ENCODE data around the gene ABRAXAS1. TPM values are rescaled to one million over a fixed set of nuclear protein-coding genes. Genes with fewer than 3 reads are reported as not detected.
"Not testable (repeated sequence)": the region's sequence is repeated elsewhere in the genome, so short reads cannot be mapped to it uniquely, and the experiment has no call there.

ABRAXAS1 gene
- total RNA-seq, 1 experiment from 2014 or later = 5.7 TPM

DNA sequence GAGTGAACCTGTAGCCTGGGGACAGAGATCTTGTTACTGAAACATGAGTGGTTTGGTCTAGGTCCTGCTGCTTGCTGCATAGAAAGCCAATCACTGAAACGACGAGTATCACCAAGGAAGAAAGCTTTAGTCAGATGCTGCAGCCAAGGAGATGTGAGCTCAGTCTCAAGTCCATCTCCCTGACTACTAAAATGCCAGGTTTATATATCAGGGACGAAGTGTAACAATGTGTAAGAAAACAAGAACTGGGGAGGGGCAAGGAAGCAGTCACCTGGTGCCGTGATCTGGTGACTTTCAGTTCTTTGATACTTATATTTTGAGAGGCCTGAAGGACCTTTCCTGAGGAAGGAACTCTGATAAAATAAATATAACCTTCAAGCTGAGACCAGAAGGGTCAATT lies 19.6 kb upstream of the ABRAXAS1 start:
- no peaks in the 10 kb centered on the region for H3K9me3 Mint-ChIP-seq (ENCODE audit: unreplicated experiment)
- POLR2A ChIA-PET = no interaction called here
- no peak overlapping the region for H3K4me3 Mint-ChIP-seq (ENCODE audit: unreplicated experiment)

DNA sequence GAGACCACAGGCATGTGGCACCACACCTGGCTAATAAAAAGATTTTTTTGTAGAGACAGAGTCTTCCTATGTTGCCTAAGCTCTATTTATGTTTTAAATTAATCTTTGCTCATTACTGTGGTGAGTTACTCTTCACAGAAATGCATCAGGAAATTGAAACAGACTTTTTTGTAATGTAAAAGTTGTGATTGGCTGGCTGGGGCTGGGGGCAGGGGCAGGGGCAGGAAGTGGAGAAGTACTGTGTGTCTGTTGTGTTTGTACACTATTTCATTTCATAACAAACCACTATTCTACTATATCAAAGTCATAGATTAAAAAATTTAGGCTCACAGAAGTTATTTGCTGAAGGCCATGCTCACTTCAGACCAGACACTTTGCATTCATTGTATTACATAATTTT lies 19.1 kb upstream of the ABRAXAS1 start:
- Mint-ChIP-seq H3K9me3 (ENCODE audit: unreplicated experiment) (no peaks in the 10 kb centered on the region), H3K4me1 (ENCODE audit: insufficient read depth, unreplicated experiment) (no peaks in the 10 kb centered on the region), H3K36me3 (ENCODE audit: insufficient read depth, unreplicated experiment) (no peaks in the 10 kb centered on the region), H3K27ac (ENCODE audit: low read depth, unreplicated experiment) (no peak overlapping the region), H3K4me3 (ENCODE audit: unreplicated experiment) (no peak overlapping the region), H3K27me3 (ENCODE audit: insufficient read depth, unreplicated experiment) (no peaks in the 10 kb centered on the region)
- no peak for DNase-seq (ENCODE audit: unreplicated experiment)
- POLR2A ChIA-PET = no interaction called here
- intact Hi-C loops (cut with micrococcal nuclease) = loop anchor here (10.0 kb wide), 1 partner anchor 271 kb away; no protein-coding TSS in a partner anchor
- TF ChIP-seq, protein P1, sequence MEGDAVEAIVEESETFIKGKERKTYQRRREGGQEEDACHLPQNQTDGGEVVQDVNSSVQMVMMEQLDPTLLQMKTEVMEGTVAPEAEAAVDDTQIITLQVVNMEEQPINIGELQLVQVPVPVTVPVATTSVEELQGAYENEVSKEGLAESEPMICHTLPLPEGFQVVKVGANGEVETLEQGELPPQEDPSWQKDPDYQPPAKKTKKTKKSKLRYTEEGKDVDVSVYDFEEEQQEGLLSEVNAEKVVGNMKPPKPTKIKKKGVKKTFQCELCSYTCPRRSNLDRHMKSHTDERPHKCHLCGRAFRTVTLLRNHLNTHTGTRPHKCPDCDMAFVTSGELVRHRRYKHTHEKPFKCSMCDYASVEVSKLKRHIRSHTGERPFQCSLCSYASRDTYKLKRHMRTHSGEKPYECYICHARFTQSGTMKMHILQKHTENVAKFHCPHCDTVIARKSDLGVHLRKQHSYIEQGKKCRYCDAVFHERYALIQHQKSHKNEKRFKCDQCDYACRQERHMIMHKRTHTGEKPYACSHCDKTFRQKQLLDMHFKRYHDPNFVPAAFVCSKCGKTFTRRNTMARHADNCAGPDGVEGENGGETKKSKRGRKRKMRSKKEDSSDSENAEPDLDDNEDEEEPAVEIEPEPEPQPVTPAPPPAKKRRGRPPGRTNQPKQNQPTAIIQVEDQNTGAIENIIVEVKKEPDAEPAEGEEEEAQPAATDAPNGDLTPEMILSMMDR (IDR thresholded peaks at IDR 0.05; ENCODE audit: unreplicated experiment) = no peak
- BruUV-seq (replicated peaks) = no TSS peak
- CTCF ChIA-PET = interaction anchor here (0.6 kb wide), 2 partner anchors 167 to 1458 kb away, joined by 3 to 4 read pairs; no protein-coding TSS in a partner anchor

More for the DNA sequence above, 19.6 kb upstream of the ABRAXAS1 start:
- CTCF ChIA-PET = interaction anchor here (0.6 kb wide), 1 partner anchor 1457 kb away, joined by 4 read pairs; no protein-coding TSS in a partner anchor
- Mint-ChIP-seq H3K4me1 (ENCODE audit: insufficient read depth, unreplicated experiment) (no peaks in the 10 kb centered on the region), H3K36me3 (ENCODE audit: insufficient read depth, unreplicated experiment) (no peaks in the 10 kb centered on the region), H3K27ac (ENCODE audit: low read depth, unreplicated experiment) (no peak overlapping the region), H3K27me3 (ENCODE audit: insufficient read depth, unreplicated experiment) (no peaks in the 10 kb centered on the region)
- no TSS peak for BruUV-seq (replicated peaks)
- no peak for DNase-seq (ENCODE audit: unreplicated experiment)
- intact Hi-C loops (cut with micrococcal nuclease) = loop anchor here (10.0 kb wide), 1 partner anchor 270 kb away; no protein-coding TSS in a partner anchor
- TF ChIP-seq, protein P1 (IDR thresholded peaks at IDR 0.05; ENCODE audit: unreplicated experiment) = no peak

DNA sequence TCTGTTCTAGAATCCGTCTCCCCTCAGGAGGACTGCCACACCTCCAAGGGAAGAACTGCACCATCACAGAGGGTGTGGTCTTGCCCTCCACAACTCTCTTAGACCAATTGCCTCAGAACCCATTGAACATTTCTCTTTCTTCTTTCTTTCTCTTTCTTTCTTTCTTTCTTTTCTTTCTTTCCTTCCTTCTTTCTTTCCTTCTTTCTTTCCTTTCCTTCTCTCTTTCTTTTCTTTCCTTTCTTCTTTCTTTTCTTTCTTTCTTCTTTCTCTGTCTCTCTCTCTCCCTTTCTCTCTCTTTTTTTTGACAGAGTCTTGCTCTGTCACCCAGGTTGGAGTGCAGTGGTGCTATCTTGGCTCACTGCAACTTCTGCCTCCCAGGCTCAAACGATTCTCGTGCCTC lies 16.8 kb upstream of the ABRAXAS1 start:
- BruUV-seq (replicated peaks) = not testable (repeated sequence)

DNA sequence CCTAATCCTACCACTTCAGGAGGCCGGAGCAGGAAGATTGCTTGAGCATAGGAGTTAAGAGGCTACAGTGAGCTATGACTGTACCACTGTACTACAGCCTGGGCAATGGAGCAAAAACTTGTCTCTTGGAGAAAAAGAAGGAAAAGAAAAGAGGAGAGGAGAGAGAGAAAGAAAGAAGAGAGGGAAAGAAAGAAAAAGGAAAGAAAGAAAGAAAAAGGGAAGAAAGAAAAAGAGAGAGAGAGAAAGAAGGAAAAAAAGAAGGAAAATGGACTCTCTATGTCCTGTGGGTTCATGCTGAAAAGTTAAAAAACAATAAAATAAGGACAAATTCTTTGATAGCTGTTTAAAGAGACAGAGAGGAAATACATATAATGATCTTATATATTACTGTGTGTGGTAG lies 13.3 kb upstream of the ABRAXAS1 start:
- BruUV-seq (replicated peaks) = no TSS peak
- Mint-ChIP-seq H3K36me3 (ENCODE audit: insufficient read depth, unreplicated experiment) (no peaks in the 10 kb centered on the region), H3K27ac (ENCODE audit: low read depth, unreplicated experiment) (no peak overlapping the region), H3K27me3 (ENCODE audit: insufficient read depth, unreplicated experiment) (no peaks in the 10 kb centered on the region), H3K4me3 (ENCODE audit: unreplicated experiment) (no peak overlapping the region), H3K9me3 (ENCODE audit: unreplicated experiment) (no peaks in the 10 kb centered on the region), H3K4me1 (ENCODE audit: insufficient read depth, unreplicated experiment) (no peaks in the 10 kb centered on the region)
- intact Hi-C loops (cut with micrococcal nuclease) = no loop called here
- CTCF ChIA-PET = interaction anchor here (0.6 to 2.0 kb wide), 10 partner anchors 11 to 319 kb away, joined by 3 to 13 read pairs (median 3); partner anchors contain the start of gene GPAT3
- TF ChIP-seq, protein P1 (IDR thresholded peaks at IDR 0.05; ENCODE audit: unreplicated experiment) = no peak
- DNase-seq (ENCODE audit: unreplicated experiment) = no peak
- POLR2A ChIA-PET = no interaction called here

More for the DNA sequence above, 16.8 kb upstream of the ABRAXAS1 start:
- CTCF ChIA-PET; H3K9me3 Mint-ChIP-seq (ENCODE audit: unreplicated experiment); H3K4me1 Mint-ChIP-seq (ENCODE audit: insufficient read depth, unreplicated experiment); POLR2A ChIA-PET; H3K36me3 Mint-ChIP-seq (ENCODE audit: insufficient read depth, unreplicated experiment); H3K4me3 Mint-ChIP-seq (ENCODE audit: unreplicated experiment); H3K27ac Mint-ChIP-seq (ENCODE audit: low read depth, unreplicated experiment); DNase-seq (ENCODE audit: unreplicated experiment); H3K27me3 Mint-ChIP-seq (ENCODE audit: insufficient read depth, unreplicated experiment): not testable (repeated sequence)
- intact Hi-C loops (cut with micrococcal nuclease) = loop anchor here (10.0 kb wide), 1 partner anchor 273 kb away; no protein-coding TSS in a partner anchor

DNA sequence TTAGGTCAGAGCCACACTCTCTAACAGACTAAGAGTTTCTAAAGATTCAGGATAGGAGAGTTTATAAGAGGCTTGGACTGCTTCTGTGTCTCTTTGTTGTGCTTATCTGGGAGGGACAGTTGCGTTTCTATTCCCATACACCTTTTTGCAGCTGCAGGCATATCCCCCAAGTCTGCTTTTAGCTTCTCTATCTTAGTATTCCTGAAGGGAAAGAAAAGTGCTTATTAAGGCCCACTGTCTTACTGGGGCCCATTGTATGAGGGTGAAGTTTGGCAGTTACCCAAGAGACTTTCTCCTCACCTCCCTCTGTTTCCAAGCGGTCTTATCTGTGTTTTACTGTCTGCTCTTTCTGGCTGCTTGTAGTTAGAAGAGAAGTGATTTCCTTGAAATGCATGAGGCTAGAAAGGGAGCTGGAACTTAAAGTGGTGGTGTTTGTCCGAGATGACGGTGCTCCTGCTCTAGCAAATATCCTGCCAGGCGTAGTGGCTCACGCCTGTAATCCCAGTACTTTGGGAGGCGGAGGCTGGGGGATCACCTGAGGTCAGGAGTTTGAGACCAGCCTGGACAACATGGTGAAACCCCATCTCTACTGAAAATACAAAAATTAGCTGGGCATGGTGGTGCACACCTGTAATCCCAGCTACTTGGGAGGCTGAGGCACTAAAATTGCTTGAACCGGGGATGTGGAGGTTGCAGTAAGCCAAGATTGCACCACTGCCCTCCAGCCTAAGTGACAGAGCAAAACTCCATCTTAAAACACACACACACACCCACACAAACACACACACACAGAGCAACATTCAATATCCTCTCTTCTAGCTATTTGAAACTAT lies 11.4 kb upstream of the ABRAXAS1 start:
- BruUV-seq (replicated peaks); H3K9me3 Mint-ChIP-seq (ENCODE audit: unreplicated experiment); H3K36me3 Mint-ChIP-seq (ENCODE audit: insufficient read depth, unreplicated experiment); H3K27me3 Mint-ChIP-seq (ENCODE audit: insufficient read depth, unreplicated experiment); H3K4me3 Mint-ChIP-seq (ENCODE audit: unreplicated experiment); H3K4me1 Mint-ChIP-seq (ENCODE audit: insufficient read depth, unreplicated experiment); DNase-seq (ENCODE audit: unreplicated experiment); H3K27ac Mint-ChIP-seq (ENCODE audit: low read depth, unreplicated experiment); intact Hi-C loops (cut with micrococcal nuclease): not testable (repeated sequence)
- ChIA-PET CTCF (interaction anchor here (0.6 kb wide), 1 partner anchor 146 kb away, joined by 3 read pairs; no protein-coding TSS in a partner anchor), POLR2A (interaction anchor here (2.3 kb wide), 1 partner anchor 11 kb away, joined by 8 read pairs; the partner anchor contains the start of gene ABRAXAS1)
